NCI-H748 (cell line): Measurements from ENCODE around the gene CCDC7.

ENCODE experiments used
- DNase-seq: peaks from one replicate; lab custom pipeline; 2025; ENCODE audit not compliant: unreplicated experiment; lab: John Stamatoyannopoulos, UW

Gene CCDC7

DNA sequence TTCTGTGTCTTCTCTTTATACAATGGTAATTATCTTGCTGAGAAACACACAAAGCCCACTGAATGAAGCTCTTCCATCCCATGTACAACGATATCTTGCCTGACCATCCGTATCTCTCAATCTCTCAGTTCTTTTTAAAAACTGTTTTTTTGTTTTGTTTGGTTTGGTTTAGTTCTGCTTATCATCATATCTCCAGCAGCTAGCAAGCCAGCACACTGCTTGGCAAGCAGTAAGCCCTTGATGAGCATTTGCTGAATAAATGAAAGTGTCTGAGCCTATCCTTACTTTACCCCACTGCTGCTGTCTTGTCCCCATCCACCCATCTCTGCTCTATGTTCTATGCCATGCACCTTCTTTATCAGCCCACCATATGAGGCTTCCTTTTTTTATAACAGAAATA lies 477.9 kb downstream of the CCDC7 start:
- DNase-seq, result no peak
